Gastrocnemius medialis (tissue), 4 donors: ENCODE results near the gene GUSB.

Source experiments
- CTCF ChIP-seq, 5 experiments: fragments of 450-650 bp in 3 of 5; fragments of 200-600 bp in 2 of 5; sonication (generic) in 2 of 5; IDR thresholded peaks in 4 of 5; conservative IDR thresholded peaks in 1 of 5; 1 replicate in 4 of 5; 2 replicates in 1 of 5; pipeline ENCODE4 v1.5.1; 2016 to 2019; ENCODE audit warnings: antibody characterized with exemption in 5 of 5, mild to moderate bottlenecking in 3 of 5, moderate library complexity in 3 of 5
- POLR2A ChIP-seq, 2 donors: fragments of 450-650 bp; IDR thresholded peaks; one replicate each; pipeline ENCODE4 v1.6.1; 2017; ENCODE audit warnings: antibody characterized with exemption in 2 of 2, mild to moderate bottlenecking in 2 of 2, moderate library complexity in 2 of 2

- no peak for TF ChIP-seq CTCF (IDR thresholded peaks at IDR 0.05 in 4 of 5, conservative IDR thresholded peaks at IDR 0.05 in 1 of 5)
- TF ChIP-seq POLR2A (IDR thresholded peaks at IDR 0.05) = no peak
Measured at GRCh38 chr7:65992526-65992925, 10.5 kb upstream of the GUSB start.
